ENCODE results near the gene B4GALT1. TPM values are rescaled to one million over a fixed set of nuclear protein-coding genes. Genes with fewer than 3 reads are reported as not detected.

The B4GALT1 gene
- total RNA-seq, 1 donor from 2014 or later = 118 TPM

DNA sequence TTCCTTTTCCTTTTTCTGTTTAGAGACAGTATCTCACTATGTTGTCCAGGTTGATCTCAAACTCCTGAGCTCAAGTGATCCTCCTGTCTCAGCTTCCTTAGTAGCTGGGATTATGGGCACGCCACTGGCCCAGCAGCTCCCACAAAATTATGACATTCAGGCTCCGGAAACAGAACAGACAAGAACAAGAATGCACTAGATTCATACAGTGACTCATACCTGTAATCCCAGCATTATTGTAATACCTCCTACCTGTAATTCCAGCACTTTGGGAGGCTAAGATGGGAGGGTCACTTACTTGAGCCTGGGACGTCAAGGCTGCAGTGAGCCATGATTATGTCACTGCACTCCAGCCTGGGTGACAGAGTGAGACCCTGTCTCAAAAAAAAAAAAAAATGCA lies 26.7 kb upstream of the B4GALT1 start:
- intact Hi-C loops (cut with micrococcal nuclease) = loop anchor here (2.0 kb wide), 1 partner anchor 17 kb away; no protein-coding TSS in a partner anchor
- CTCF ChIA-PET = interaction anchor here (1.7 kb wide), 1 partner anchor 32 kb away, joined by 4 read pairs; no protein-coding TSS in a partner anchor
- no peak for ATAC-seq (ENCODE audit: low read depth)
- Mint-ChIP-seq H3K9me3 (no peaks in the 10 kb centered on the region), H3K36me3 (ENCODE audit: low read depth) (no peaks in the 10 kb centered on the region), H3K4me3 (no peak overlapping the region), H3K27me3 (peaks cover 2% of the 10 kb centered on the region), H3K4me1 (peaks cover 9% of the 10 kb centered on the region), H3K27ac (no peak overlapping the region)
- POLR2A ChIA-PET = interaction anchor here (0.6 kb wide), 1 partner anchor 11 kb away, joined by 3 read pairs; no protein-coding TSS in a partner anchor
- DNase-seq = no peak
- TF ChIP-seq, protein P1, sequence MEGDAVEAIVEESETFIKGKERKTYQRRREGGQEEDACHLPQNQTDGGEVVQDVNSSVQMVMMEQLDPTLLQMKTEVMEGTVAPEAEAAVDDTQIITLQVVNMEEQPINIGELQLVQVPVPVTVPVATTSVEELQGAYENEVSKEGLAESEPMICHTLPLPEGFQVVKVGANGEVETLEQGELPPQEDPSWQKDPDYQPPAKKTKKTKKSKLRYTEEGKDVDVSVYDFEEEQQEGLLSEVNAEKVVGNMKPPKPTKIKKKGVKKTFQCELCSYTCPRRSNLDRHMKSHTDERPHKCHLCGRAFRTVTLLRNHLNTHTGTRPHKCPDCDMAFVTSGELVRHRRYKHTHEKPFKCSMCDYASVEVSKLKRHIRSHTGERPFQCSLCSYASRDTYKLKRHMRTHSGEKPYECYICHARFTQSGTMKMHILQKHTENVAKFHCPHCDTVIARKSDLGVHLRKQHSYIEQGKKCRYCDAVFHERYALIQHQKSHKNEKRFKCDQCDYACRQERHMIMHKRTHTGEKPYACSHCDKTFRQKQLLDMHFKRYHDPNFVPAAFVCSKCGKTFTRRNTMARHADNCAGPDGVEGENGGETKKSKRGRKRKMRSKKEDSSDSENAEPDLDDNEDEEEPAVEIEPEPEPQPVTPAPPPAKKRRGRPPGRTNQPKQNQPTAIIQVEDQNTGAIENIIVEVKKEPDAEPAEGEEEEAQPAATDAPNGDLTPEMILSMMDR (IDR thresholded peaks at IDR 0.05) = no peak

DNA sequence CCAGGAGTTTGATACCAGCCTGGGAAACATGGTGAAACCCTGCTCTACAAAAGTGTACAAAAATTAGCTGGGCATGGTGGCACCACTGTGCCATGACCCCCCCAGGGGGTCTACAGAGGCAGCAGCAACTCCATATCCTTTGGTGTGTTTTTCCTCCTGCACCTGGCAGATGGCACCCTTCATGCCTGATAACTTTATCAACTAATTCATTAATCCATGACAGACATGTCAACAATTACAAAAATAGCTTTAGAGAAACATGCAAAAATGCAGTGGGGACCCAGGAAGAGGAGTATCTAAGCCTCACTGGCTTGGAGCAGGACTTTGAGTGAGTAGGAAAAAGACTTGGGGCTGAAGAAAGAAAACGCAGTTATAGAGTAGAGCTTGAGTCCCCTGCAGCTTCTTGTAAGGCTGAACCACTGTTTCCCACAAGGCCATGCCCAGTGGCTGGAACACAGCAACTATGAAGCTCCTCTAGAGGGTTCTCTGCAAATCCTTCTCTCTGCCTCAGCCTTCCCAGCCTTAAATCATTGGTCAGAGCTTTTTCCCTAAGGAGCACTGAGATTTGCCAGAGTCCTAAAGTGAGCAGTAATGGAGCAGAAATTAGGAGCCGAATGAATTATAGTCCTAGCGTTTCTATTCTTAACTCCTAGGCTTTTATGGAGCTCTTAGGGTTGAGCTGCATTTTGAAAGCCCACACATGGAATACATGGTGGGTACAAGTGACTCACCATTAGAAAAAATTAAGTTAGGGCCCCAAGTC lies 25.5 kb upstream of the B4GALT1 start:
- H3K4me1 Mint-ChIP-seq = peaks cover 6% of the 10 kb centered on the region
- TF ChIP-seq, protein P1 (IDR thresholded peaks at IDR 0.05) = no peak
- intact Hi-C loops (cut with micrococcal nuclease) = loop anchor here (2.0 kb wide), 1 partner anchor 16 kb away; no protein-coding TSS in a partner anchor
- H3K4me3 Mint-ChIP-seq = no peak overlapping the region
- POLR2A ChIA-PET = no interaction called here
- no peak for ATAC-seq (ENCODE audit: low read depth)
- H3K36me3 Mint-ChIP-seq (ENCODE audit: low read depth) = no peaks in the 10 kb centered on the region
- no peak for DNase-seq
- no peak overlapping the region for H3K27ac Mint-ChIP-seq
- CTCF ChIA-PET = interaction anchor here (1.7 kb wide), 1 partner anchor 33 kb away, joined by 4 read pairs; no protein-coding TSS in a partner anchor
- H3K9me3 Mint-ChIP-seq = no peaks in the 10 kb centered on the region
- peaks cover 3% of the 10 kb centered on the region for H3K27me3 Mint-ChIP-seq

DNA sequence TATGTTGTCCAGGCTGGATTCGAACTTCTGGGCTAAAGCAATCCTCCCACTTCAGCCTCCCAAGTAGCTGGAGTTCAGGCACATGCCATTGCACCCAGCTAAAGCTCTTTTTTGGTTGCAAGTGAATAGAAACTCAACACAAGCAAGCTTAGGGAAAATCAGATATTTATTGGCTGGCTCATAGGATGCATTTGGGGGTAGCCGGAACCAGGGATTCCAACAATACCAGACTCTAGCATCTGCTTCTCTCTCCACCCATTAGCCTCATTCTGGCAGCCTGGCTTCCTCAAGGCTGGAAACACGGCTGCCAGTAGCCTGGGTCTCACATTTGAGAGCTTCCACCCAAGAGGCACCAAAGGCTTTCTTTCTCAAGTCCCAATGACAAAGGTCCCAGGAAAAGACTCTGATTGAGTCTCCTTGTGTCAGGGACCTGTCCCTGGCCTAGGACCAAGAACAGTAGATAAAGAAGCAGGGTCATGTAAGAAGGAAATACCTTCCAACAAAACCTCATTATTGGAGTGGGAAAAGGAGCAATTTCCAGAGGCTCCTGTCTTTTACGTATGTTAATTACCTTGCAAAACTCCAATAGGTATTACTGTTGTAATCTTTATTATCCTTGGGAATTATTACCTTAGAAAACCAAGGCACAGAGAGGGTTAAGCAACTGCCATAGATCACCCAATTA lies 23.0 kb upstream of the B4GALT1 start:
- DNase-seq (no peak), ATAC-seq (ENCODE audit: low read depth) (no peak)
- POLR2A ChIA-PET = no interaction called here
- Mint-ChIP-seq H3K9me3 (no peaks in the 10 kb centered on the region), H3K4me1 (peaks cover 13% of the 10 kb centered on the region), H3K27me3 (peaks cover 3% of the 10 kb centered on the region), H3K36me3 (ENCODE audit: low read depth) (no peaks in the 10 kb centered on the region), H3K27ac (no peak overlapping the region), H3K4me3 (no peak overlapping the region)
- intact Hi-C loops (cut with micrococcal nuclease) = no loop called here
- CTCF ChIA-PET = interaction anchor here (0.6 to 0.8 kb wide), 2 partner anchors 36 to 81 kb away, joined by 3 to 4 read pairs; no protein-coding TSS in a partner anchor
- TF ChIP-seq, protein P1 (IDR thresholded peaks at IDR 0.05) = no peak

DNA sequence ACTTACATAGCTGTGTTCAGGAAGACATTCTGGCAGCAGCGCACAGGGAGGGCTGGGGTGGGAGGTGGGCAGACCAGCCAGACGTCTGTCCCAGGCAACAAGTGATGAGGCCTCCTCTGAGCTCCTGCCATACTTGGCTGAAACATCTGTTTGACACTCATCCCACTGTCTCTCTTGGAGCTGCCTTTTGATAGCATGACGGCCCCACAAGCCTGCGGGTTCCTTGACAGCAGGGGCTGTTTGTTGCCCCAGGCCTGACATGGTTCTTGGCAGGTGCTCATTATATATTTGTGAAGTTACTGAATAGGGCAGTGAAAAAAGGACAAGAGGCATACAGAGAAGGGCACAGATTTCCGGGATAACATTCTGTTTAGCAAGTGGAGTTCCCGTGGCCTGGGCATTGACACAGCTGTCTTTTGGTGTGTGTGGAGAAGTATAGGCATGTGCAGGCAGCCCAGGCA lies 22.2 kb upstream of the B4GALT1 start:
- Mint-ChIP-seq H3K4me3 (no peak overlapping the region), H3K4me1 (peaks cover 13% of the 10 kb centered on the region), H3K27me3 (peaks cover 3% of the 10 kb centered on the region), H3K27ac (no peak overlapping the region), H3K9me3 (no peaks in the 10 kb centered on the region), H3K36me3 (ENCODE audit: low read depth) (no peaks in the 10 kb centered on the region)
- DNase-seq (no peak), ATAC-seq (ENCODE audit: low read depth) (no peak)
- intact Hi-C loops (cut with micrococcal nuclease) = no loop called here
- TF ChIP-seq, protein P1 (IDR thresholded peaks at IDR 0.05) = no peak
- POLR2A ChIA-PET = interaction anchor here (0.7 kb wide), 1 partner anchor 19 kb away, joined by 5 read pairs; no protein-coding TSS in a partner anchor
- CTCF ChIA-PET = no interaction called here

DNA sequence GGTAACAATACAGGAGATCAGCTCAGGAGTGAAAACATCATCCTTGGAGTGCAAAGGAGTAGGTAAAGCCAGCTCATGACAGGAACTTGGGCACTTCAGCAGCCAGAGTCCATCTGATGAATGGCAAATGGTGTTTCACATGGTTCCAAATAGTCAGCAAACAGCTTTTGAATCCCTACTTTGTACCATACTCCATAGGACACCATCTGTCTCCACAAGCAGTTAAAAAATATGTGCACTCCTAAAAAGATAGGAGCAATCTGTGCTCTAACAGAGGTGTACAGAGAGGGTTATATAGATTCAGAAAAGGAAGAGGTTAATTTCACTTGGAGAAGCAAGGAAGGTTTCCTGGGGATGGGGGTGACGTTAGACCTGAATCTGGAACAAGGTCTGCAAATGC lies 21.6 kb upstream of the B4GALT1 start:
- Mint-ChIP-seq H3K4me3 (no peak overlapping the region), H3K27me3 (peaks cover 3% of the 10 kb centered on the region), H3K4me1 (peaks cover 13% of the 10 kb centered on the region), H3K36me3 (ENCODE audit: low read depth) (no peaks in the 10 kb centered on the region), H3K9me3 (no peaks in the 10 kb centered on the region), H3K27ac (no peak overlapping the region)
- ChIA-PET CTCF (no interaction called here), POLR2A (interaction anchor here (0.7 kb wide), 1 partner anchor 18 kb away, joined by 5 read pairs; no protein-coding TSS in a partner anchor)
- ATAC-seq (ENCODE audit: low read depth) (no peak), DNase-seq (no peak)
- TF ChIP-seq, protein P1 (IDR thresholded peaks at IDR 0.05) = no peak
- intact Hi-C loops (cut with micrococcal nuclease) = no loop called here

Data from activated B cell treated with CpG ODN at 0.5 μM for 24 hours (primary cell).